ENCODE measurements around the gene CST9. TPM values are rescaled to one million over a fixed set of nuclear protein-coding genes. Genes with fewer than 3 reads are reported as not detected.
"Not testable (repeated sequence)": the region's sequence is repeated elsewhere in the genome, so short reads cannot be mapped to it uniquely, and the experiment has no call there.

The CST9 gene
- total RNA-seq, 6 donors from 2014 or later = not detected

DNA sequence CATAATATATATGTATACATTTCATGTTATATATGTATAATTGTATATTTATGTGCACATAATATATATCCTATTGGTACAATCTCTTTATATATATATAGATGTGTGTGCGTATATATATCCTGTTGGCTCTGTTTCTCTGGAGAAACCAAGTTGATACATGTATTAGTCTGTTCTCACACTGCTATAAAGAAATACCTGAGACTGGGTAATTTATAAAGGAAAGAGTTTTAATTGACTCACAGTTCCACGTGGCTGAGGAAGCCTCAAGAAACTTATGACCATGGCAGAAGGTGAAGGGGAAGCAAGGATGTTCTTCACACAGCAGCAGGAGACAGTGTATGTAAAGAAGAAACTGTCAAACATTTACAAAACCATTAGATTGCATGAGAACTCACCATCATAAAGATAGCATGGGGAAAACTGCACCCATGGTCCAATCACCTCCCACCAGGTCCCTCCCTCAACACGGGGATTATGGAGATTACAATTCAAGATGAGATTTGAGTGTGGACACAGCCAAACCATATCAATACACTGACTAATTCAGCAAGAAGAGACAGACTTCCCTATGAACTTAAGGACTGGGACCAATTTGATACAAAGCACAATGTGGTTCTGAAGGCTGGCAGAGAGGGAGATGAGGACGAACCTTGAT is 18.1 kb upstream of the CST9 start:
- peaks cover 0 to 15% (median 11%) of the 10 kb centered on the region in 4 donors for H3K4me1 ChIP-seq
- ATAC-seq (ENCODE audit: low FRiP score in 2 of 2) (no peak), DNase-seq (no peak)
- H3K36me3 ChIP-seq = no peaks in the 10 kb centered on the region
- H3K27ac ChIP-seq = peak overlapping the region; percentile 57 to 80 (median 72)
- no peaks in the 10 kb centered on the region for H3K27me3 ChIP-seq
- whole genome bisulfite sequencing, 2 donors = 77 to 79% methylated on average over 4 of the region's 4 CpGs
- H3K9me3 ChIP-seq = no peaks in the 10 kb centered on the region
- no peak for TF ChIP-seq POLR2A (IDR thresholded peaks at IDR 0.05)
- TF ChIP-seq POLR2AphosphoS5 (IDR thresholded peaks at IDR 0.05) = no peak
- TF ChIP-seq, protein P1, sequence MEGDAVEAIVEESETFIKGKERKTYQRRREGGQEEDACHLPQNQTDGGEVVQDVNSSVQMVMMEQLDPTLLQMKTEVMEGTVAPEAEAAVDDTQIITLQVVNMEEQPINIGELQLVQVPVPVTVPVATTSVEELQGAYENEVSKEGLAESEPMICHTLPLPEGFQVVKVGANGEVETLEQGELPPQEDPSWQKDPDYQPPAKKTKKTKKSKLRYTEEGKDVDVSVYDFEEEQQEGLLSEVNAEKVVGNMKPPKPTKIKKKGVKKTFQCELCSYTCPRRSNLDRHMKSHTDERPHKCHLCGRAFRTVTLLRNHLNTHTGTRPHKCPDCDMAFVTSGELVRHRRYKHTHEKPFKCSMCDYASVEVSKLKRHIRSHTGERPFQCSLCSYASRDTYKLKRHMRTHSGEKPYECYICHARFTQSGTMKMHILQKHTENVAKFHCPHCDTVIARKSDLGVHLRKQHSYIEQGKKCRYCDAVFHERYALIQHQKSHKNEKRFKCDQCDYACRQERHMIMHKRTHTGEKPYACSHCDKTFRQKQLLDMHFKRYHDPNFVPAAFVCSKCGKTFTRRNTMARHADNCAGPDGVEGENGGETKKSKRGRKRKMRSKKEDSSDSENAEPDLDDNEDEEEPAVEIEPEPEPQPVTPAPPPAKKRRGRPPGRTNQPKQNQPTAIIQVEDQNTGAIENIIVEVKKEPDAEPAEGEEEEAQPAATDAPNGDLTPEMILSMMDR (IDR thresholded peaks at IDR 0.05) = no peak
- TF ChIP-seq EP300 (IDR thresholded peaks at IDR 0.05) = no peak
- H3K4me3 ChIP-seq = no peak overlapping the region

DNA sequence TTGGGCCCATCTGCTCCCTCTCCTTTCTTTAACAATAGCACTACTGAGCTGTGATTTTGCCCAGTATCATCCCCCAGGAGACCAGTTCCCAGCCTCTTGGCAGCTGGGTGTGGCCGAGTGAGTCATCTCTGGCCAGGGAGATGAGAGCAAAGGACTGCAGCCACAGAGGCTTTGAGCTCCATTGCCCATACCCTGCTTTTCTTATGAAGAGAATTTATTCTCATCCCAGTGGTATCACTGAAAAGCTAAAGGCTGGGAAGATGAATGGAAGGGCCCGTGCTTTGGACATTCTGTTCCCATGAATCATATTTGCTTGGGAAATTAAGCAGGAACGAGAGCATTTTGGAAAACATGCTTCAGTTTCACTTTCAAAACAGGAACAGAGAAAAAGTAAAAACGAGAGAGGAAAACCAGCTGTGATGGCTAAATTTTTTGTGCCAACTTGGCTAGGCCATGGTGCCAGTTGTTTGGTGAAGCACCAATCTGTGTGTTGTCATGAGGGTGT is 17.2 kb upstream of the CST9 start:
- H3K36me3 ChIP-seq = no peaks in the 10 kb centered on the region
- peaks cover 0 to 15% (median 11%) of the 10 kb centered on the region in 4 donors for H3K4me1 ChIP-seq
- H3K4me3 ChIP-seq = peak overlapping the region in 2 of 4 donors; percentile 5 to 18
- peak overlapping the region; percentile 57 to 80 (median 72) for H3K27ac ChIP-seq
- ATAC-seq (ENCODE audit: low FRiP score in 2 of 2) (peak; percentile 82 to 97), DNase-seq (peak in 1 of 2 donors; percentile 62)
- H3K9me3 ChIP-seq = no peaks in the 10 kb centered on the region
- H3K27me3 ChIP-seq = no peaks in the 10 kb centered on the region
- TF ChIP-seq EP300 (IDR thresholded peaks at IDR 0.05) (peak; percentile 10 to 97 (median 88)), POLR2AphosphoS5 (IDR thresholded peaks at IDR 0.05) (peak; percentile 65 to 93), POLR2A (IDR thresholded peaks at IDR 0.05) (peak in 1 of 4 donors; percentile 25)
- TF ChIP-seq, protein P1 (IDR thresholded peaks at IDR 0.05) = no peak
- 17 to 20% methylated on average over 4 of the region's 4 CpGs for WGBS, 2 donors

DNA sequence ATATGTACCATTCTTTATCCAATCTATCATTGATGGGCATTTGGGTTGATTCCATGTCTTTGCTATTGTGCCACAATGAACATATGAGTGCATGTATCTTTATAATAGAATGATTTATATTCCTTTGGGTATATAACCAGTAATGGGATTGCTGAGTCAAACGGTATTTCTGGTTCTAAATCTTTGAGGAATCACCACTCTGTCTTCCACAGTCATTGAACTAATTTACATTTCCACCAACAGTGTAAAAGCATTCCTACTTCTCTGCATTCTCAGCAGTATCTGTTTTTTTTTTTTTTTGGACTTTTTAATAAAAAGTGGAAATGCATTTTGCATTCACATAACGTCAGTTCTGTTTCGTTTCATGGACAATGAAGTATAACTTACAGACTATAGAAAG is 16.7 kb upstream of the CST9 start:
- not testable (repeated sequence) for H3K36me3 ChIP-seq; ATAC-seq (ENCODE audit: low FRiP score in 2 of 2); H3K9me3 ChIP-seq; DNase-seq; H3K27me3 ChIP-seq; H3K4me3 ChIP-seq
- Histone ChIP-seq H3K4me1 (peaks cover 0 to 15% (median 11%) of the 10 kb centered on the region in 4 donors), H3K27ac (peak overlapping the region; percentile 57 to 80 (median 72))
- WGBS, 2 donors = 85 to 87% methylated on average over 3 of the region's 3 CpGs

DNA sequence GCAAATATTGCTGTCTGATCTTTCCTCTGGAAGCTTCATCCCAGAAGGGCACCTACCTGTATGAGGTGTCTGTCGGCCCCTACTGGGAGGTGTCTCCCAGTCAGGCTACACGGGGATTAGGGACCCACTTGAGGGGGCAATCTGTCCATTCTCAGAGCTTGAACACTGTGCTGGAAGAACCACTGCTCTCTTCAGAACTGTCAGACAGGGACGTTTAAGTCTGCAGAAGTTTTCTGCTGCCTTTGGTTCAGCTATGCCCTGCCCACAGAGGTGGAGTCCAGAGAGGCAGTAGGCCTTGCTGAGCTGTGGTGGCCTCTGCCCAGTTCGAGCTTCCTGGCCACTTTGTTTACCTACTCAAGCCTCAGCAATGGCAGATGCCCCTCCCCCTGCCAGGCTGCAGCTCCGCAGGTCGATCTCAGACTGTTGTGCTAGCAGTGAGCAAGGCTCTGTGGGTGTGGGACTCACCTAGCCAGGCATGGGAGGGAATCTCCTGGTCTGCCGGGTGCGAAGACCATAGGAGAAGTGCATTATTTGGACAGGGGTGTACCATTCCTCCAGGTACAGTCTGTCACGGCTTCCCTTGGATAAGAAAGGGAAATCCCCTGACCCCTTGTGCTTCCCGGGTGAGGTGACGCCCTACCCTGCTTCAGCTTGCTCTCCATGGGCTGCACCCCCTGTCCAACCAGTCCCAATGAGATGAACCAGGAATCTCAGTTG is 15.1 kb upstream of the CST9 start:
- H3K4me3 ChIP-seq; H3K9me3 ChIP-seq; ATAC-seq (ENCODE audit: low FRiP score in 2 of 2); H3K27ac ChIP-seq; DNase-seq; H3K36me3 ChIP-seq; H3K27me3 ChIP-seq: not testable (repeated sequence)
- H3K4me1 ChIP-seq = peaks cover 0 to 15% (median 9%) of the 10 kb centered on the region in 4 donors
- 76 to 77% methylated on average over 9 to 10 of the region's 11 CpGs for WGBS, 2 donors

DNA sequence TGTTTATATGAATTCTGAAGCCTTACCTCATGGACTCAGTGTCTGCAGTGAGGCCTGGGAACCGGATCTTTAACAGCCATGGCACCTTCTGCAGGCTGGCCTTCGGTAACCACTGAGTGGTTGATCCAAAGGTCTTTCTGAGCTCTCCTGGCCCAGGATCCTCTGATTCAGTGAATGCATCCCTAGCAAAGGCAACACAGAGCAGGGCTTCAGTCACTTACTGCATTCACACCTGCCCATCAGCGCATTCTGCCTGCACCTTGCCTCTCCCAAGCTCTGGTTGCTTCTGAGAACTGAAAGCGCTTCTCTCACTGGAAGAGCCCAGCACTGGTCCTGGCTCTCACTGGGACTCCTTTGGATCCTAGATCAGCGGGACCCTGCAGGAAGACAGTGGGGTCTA is 8.4 kb upstream of the CST9 start:
- no peaks in the 10 kb centered on the region for H3K36me3 ChIP-seq
- H3K4me1 ChIP-seq = no peaks in the 10 kb centered on the region
- H3K9me3 ChIP-seq = no peaks in the 10 kb centered on the region
- H3K27me3 ChIP-seq = no peaks in the 10 kb centered on the region
- H3K27ac ChIP-seq = no peak overlapping the region
- DNase-seq (no peak), ATAC-seq (ENCODE audit: low FRiP score in 2 of 2) (peak in 1 of 2 donors; percentile 23)
- H3K4me3 ChIP-seq = no peak overlapping the region
- TF ChIP-seq EP300 (IDR thresholded peaks at IDR 0.05) (no peak), POLR2AphosphoS5 (IDR thresholded peaks at IDR 0.05) (no peak), POLR2A (IDR thresholded peaks at IDR 0.05) (no peak)
- TF ChIP-seq, protein P1 (IDR thresholded peaks at IDR 0.05) = no peak
- WGBS, 2 donors = 93 to 98% methylated on average over 2 to 5 of the region's 5 CpGs
